Measurements from ENCODE around the gene CDK6. TPM values are rescaled to one million over a fixed set of nuclear protein-coding genes. Genes with fewer than 3 reads are reported as not detected.
A peak's percentile ranks its signal among the peaks of the same experiment; 100 is the strongest.

CDK6 gene
- total RNA-seq, 2 donors from 2014 or later = 28.5 to 36.6 TPM

DNA sequence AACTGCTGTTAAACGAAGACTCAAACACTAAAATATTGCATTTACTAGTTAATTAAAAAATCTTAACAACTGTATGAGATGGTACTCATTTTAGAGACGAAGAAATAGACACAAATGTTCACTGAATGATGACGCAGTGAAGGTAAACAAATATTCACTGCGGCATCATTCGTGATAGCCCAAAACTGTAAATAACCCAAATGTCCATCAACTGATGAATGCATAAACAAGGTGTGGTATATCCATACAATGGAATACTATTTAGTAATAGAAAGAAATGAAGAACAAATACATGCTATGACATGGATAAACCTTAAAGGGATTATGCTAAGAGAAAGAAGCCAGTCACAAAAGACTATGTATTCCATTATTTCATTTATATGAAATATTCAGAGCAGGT lies 51.4 kb downstream of the CDK6 start:
- Mint-ChIP-seq H3K36me3 (ENCODE audit: low read depth) (peaks cover 11% of the 10 kb centered on the region), H3K27ac (no peak overlapping the region), H3K27me3 (ENCODE audit: insufficient read depth) (no peaks in the 10 kb centered on the region), H3K4me1 (peaks cover 29% of the 10 kb centered on the region), H3K4me3 (no peak overlapping the region), H3K9me3 (peaks cover 18% of the 10 kb centered on the region)
- Histone ChIP-seq H3K4me3 (ENCODE audit: low read length) (no peak overlapping the region), H3K27ac (ENCODE audit: low read depth, low read length) (no peak overlapping the region), H3K9me3 (ENCODE audit: control insufficient read depth, low read length) (peaks cover 21% of the 10 kb centered on the region), H3K27me3 (ENCODE audit: control insufficient read depth, insufficient read depth, low read length, poor library complexity, severe bottlenecking) (no peaks in the 10 kb centered on the region), H3K9ac (ENCODE audit: extremely low read depth, low read length, poor library complexity, severe bottlenecking) (no peak overlapping the region), H3K36me3 (ENCODE audit: control insufficient read depth, insufficient read depth, low read length) (no peaks in the 10 kb centered on the region), H3K4me1 (ENCODE audit: control insufficient read depth, insufficient read depth, low read length) (peaks cover 17% of the 10 kb centered on the region)
- WGBS, 2 experiments (ENCODE audit: insufficient coverage in 1 of 2, insufficient read length in 1 of 2) = 97 to 100% methylated on average over 1 to 5 of the region's 5 CpGs
- DNase-seq = no peak
- TF ChIP-seq CTCF (conservative IDR thresholded peaks at IDR 0.05) = no peak

DNA sequence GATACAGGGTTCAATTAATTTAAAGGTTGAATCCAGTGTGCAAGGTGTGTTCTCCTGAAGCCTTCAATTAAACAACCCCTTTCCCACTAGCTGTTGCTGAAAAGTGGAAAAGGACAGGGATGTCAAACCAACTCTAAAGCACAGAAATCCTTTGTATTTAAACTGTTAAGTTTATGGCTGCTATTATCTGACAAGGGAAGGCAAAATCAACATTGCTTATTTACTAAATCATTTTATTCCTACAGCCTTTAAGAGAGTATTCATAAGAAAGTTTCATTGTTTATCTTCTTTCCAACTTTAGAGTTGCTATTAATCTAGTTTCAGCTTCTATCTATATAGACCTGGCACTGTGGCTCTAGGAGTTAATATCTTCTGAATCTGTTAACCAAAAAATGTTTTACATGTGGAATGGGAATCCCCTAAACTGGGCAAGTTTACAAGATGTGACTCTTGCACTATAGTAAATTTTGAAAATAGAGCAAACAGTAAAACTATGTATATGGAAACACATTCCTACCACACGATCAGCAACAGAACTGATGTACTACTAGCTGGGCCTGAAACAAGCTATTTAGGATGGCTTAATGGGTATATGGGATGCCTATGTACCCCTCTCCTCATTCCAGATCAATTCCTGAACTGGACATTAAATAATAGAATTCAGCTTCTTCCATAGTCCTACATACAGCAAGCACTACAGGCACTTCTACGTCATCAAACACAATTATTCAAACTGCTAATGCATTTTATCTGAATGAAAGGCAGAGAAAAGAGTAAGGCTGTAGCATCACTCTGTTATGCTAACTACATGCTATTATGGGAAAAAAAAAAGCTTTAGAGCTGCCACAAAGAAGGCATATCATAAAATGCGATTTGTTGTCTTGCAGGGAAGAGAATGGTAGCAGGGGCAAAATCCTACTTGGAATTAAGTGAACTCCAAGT lies 52.8 kb downstream of the CDK6 start:
- Histone ChIP-seq H3K9ac (ENCODE audit: extremely low read depth, low read length, poor library complexity, severe bottlenecking) (no peak overlapping the region), H3K4me3 (ENCODE audit: low read length) (peak overlapping the region; percentile 30), H3K9me3 (ENCODE audit: control insufficient read depth, low read length) (peaks cover 8% of the 10 kb centered on the region), H3K36me3 (ENCODE audit: control insufficient read depth, insufficient read depth, low read length) (no peaks in the 10 kb centered on the region), H3K27ac (ENCODE audit: low read depth, low read length) (no peak overlapping the region), H3K27me3 (ENCODE audit: control insufficient read depth, insufficient read depth, low read length, poor library complexity, severe bottlenecking) (no peaks in the 10 kb centered on the region), H3K4me1 (ENCODE audit: control insufficient read depth, insufficient read depth, low read length) (peaks cover 17% of the 10 kb centered on the region)
- Mint-ChIP-seq H3K27ac (no peak overlapping the region), H3K27me3 (ENCODE audit: insufficient read depth) (no peaks in the 10 kb centered on the region), H3K9me3 (peaks cover 9% of the 10 kb centered on the region), H3K36me3 (ENCODE audit: low read depth) (peaks cover 3% of the 10 kb centered on the region), H3K4me3 (no peak overlapping the region), H3K4me1 (peaks cover 29% of the 10 kb centered on the region)
- TF ChIP-seq CTCF (conservative IDR thresholded peaks at IDR 0.05) = no peak
- WGBS, 2 experiments (ENCODE audit: insufficient coverage in 1 of 2, insufficient read length in 1 of 2) = 86% methylated on average over 1 to 2 of the region's 3 CpGs
- DNase-seq = no peak

DNA sequence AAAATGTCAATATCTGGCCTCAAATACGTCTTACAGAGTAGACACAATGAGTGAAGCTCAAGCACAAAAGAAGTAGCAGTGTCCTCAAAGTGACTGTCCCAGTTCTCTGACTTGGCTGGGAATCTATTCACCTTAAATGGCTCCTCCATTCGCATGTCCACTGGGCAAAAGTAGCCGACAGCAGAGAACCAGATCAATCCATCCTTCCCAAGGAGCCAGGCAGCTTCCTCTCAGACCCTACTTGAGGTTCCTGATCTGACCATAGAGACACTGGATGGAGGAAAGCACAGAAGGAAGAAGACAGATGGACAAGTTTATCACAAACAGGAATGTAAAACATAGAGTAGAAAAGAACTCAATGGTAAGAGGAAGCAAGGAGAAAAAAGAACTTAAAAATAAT lies 53.5 kb downstream of the CDK6 start:
- H3K27me3 ChIP-seq (ENCODE audit: control insufficient read depth, insufficient read depth, low read length, poor library complexity, severe bottlenecking) = no peaks in the 10 kb centered on the region
- no peak overlapping the region for H3K27ac ChIP-seq (ENCODE audit: low read depth, low read length)
- Mint-ChIP-seq H3K27me3 (ENCODE audit: insufficient read depth) (no peaks in the 10 kb centered on the region), H3K4me1 (peaks cover 29% of the 10 kb centered on the region), H3K27ac (no peak overlapping the region), H3K9me3 (peaks cover 5% of the 10 kb centered on the region), H3K36me3 (ENCODE audit: low read depth) (peaks cover 3% of the 10 kb centered on the region), H3K4me3 (no peak overlapping the region)
- peaks cover 2% of the 10 kb centered on the region for H3K36me3 ChIP-seq (ENCODE audit: control insufficient read depth, insufficient read depth, low read length)
- H3K9me3 ChIP-seq (ENCODE audit: control insufficient read depth, low read length) = peaks cover 7% of the 10 kb centered on the region
- 96 to 100% methylated on average over 2 to 3 of the region's 3 CpGs for WGBS, 2 experiments (ENCODE audit: insufficient coverage in 1 of 2, insufficient read length in 1 of 2)
- H3K9ac ChIP-seq (ENCODE audit: extremely low read depth, low read length, poor library complexity, severe bottlenecking) = no peak overlapping the region
- H3K4me3 ChIP-seq (ENCODE audit: low read length) = peak overlapping the region; percentile 30
- TF ChIP-seq CTCF (conservative IDR thresholded peaks at IDR 0.05) = no peak
- no peak for DNase-seq
- peaks cover 17% of the 10 kb centered on the region for H3K4me1 ChIP-seq (ENCODE audit: control insufficient read depth, insufficient read depth, low read length)
